ENCODE measurements around the gene RLIM.

Gene RLIM

DNA sequence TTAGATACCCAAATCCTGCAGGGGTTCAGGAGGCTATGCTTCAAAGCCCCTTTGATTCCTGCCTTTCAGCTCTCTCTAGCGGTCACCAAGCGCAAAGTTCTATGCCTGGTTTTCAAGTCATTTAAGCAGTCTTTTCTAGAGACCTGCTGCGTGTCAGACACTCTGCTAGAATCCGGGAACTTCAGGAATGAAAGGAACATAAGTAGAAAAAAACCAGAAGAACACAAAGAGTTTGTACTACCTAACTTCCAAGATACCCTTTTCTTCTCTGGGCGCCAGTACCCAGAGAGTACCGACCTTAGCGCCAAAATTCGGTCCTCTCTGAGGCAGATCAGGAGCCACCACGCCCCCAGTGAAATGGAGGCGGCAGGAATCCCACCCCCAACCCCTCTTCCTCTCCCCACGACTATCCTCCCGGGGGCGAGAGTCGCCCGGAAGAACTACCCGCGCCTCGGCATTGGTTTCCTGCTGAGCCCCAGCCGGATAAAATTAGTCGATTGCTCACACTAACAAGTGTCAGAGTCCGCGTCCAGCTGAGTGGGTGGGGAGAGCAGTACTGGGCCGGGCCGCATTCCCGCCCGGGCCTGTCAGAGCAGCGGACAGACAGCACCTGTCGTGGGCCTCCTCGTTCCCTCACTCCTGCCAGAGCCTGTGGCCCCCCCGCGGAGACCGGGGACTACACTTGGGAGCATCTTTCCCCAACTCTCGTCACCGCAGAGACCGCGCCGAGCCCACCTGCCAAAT lies 78.8 kb downstream of the RLIM start:
- peaks cover 7 to 16% of the 10 kb centered on the region in 2 experiments for H3K4me1 ChIP-seq (ENCODE audit: control insufficient read depth in 1 of 2, insufficient read depth in 1 of 2, low read depth in 1 of 2, low read length in 1 of 2)
- no peak overlapping the region for H3K27ac ChIP-seq
- peaks cover 17% of the 10 kb centered on the region for H3K27me3 ChIP-seq
- TF ChIP-seq, protein P1, sequence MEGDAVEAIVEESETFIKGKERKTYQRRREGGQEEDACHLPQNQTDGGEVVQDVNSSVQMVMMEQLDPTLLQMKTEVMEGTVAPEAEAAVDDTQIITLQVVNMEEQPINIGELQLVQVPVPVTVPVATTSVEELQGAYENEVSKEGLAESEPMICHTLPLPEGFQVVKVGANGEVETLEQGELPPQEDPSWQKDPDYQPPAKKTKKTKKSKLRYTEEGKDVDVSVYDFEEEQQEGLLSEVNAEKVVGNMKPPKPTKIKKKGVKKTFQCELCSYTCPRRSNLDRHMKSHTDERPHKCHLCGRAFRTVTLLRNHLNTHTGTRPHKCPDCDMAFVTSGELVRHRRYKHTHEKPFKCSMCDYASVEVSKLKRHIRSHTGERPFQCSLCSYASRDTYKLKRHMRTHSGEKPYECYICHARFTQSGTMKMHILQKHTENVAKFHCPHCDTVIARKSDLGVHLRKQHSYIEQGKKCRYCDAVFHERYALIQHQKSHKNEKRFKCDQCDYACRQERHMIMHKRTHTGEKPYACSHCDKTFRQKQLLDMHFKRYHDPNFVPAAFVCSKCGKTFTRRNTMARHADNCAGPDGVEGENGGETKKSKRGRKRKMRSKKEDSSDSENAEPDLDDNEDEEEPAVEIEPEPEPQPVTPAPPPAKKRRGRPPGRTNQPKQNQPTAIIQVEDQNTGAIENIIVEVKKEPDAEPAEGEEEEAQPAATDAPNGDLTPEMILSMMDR (IDR thresholded peaks at IDR 0.05): no peak
- H3K4me3 ChIP-seq (ENCODE audit: low read depth in 1 of 2, low read length in 1 of 2): peak overlapping the region; percentile 51 to 63
- H3K9me3 ChIP-seq: no peaks in the 10 kb centered on the region
- H3K36me3 ChIP-seq: no peaks in the 10 kb centered on the region

Data from neutrophil (primary cell).